Thyroid gland (tissue), 4 donors: ENCODE results near the gene ASB2.

ENCODE experiments used
- CTCF ChIP-seq, 6 experiments: fragments of 200-600 bp in 3 of 6; fragments of 450-650 bp in 3 of 6; sonication (generic) in 3 of 6; IDR thresholded peaks; one replicate each; pipeline ENCODE4 v1.5.1; 2016 to 2019; ENCODE audit warnings: antibody characterized with exemption in 6 of 6, mild to moderate bottlenecking in 2 of 6, inconsistent platforms in 1 of 6, moderate library complexity in 1 of 6
- POLR2A ChIP-seq, 2 donors: fragments of 450-650 bp; IDR thresholded peaks; one replicate each; pipeline ENCODE4 v1.6.1; 2017; ENCODE audit warnings: antibody characterized with exemption in 2 of 2, mild to moderate bottlenecking in 2 of 2, moderate library complexity in 1 of 2

GRCh38 chr14:93994919-93995682, 18.7 kb upstream of the ASB2 start:
- TF ChIP-seq CTCF (IDR thresholded peaks at IDR 0.05) (no peak), POLR2A (IDR thresholded peaks at IDR 0.05) (no peak)
